ENCODE results near the gene ERV3-1.

DNA sequence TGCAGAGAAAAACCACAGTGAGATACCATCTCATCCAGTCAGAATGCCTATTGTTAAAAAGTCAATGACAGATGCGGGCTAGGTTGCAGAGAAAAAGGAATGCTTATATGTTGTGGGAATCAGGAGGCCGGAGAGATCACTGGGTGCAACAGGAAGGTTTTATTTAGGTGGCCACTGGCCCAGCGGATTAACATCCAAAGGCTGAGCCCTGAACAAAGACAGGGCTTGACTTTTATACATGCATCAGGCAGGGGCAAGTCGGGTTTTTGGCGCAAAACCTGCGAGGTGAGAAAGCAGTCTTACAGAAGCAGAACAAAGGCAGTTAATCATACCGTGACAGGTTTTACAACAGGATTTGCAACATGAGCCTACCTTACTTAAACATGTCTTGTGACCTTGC, 16.3 kb downstream of the ERV3-1 start:
- TF ChIP-seq, protein P1, sequence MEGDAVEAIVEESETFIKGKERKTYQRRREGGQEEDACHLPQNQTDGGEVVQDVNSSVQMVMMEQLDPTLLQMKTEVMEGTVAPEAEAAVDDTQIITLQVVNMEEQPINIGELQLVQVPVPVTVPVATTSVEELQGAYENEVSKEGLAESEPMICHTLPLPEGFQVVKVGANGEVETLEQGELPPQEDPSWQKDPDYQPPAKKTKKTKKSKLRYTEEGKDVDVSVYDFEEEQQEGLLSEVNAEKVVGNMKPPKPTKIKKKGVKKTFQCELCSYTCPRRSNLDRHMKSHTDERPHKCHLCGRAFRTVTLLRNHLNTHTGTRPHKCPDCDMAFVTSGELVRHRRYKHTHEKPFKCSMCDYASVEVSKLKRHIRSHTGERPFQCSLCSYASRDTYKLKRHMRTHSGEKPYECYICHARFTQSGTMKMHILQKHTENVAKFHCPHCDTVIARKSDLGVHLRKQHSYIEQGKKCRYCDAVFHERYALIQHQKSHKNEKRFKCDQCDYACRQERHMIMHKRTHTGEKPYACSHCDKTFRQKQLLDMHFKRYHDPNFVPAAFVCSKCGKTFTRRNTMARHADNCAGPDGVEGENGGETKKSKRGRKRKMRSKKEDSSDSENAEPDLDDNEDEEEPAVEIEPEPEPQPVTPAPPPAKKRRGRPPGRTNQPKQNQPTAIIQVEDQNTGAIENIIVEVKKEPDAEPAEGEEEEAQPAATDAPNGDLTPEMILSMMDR (IDR thresholded peaks at IDR 0.05; ENCODE audit: extremely low read depth in 1 of 2, insufficient read depth in 1 of 2, low read depth in 1 of 2, low read length in 2 of 2): no peak
- TF ChIP-seq POLR2AphosphoS5 (IDR thresholded peaks at IDR 0.05; ENCODE audit: insufficient read depth, low read depth, low read length) (no peak), POLR2A (IDR thresholded peaks at IDR 0.05; ENCODE audit: low read depth, low read length) (no peak)
- TF ChIP-seq, protein P2, sequence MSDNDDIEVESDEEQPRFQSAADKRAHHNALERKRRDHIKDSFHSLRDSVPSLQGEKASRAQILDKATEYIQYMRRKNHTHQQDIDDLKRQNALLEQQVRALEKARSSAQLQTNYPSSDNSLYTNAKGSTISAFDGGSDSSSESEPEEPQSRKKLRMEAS (IDR thresholded peaks at IDR 0.05; ENCODE audit: insufficient read depth, insufficient read length): no peak
